HepG2 (cell line): ENCODE data around the gene WDR31. TPM values are rescaled to one million over a fixed set of nuclear protein-coding genes. Genes with fewer than 3 reads are reported as not detected.

Experiments
- EP300 ChIP-seq, 3 experiments: sonication (generic) in 1 of 3; formaldehyde crosslinking in 1 of 3; IDR thresholded peaks; 2 replicates each; pipeline versions ENCODE4 v1.5.1 to v1.6.1; 2011 to 2020; ENCODE audit warnings: low read depth in 2 of 3, low read length in 2 of 3, borderline replicate concordance in 1 of 3, improper control_type of control experiment in 1 of 3, mild to moderate bottlenecking in 1 of 3, missing genetic modification reagents in 1 of 3, moderate library complexity in 1 of 3
- HOMEZ ChIP-seq: IDR thresholded peaks from 2 replicates; pipeline ENCODE4 v1.6.1; 2016; ENCODE audit warnings: low read depth
- NFIC ChIP-seq: IDR thresholded peaks from 2 replicates; pipeline ENCODE4 v1.6.1; 2012; ENCODE audit warnings: mild to moderate bottlenecking, low read length, inconsistent platforms
- NR2F1 ChIP-seq, 2 experiments: fragments of 450-650 bp in 1 of 2; formaldehyde crosslinking in 1 of 2; IDR thresholded peaks; 2 replicates each; pipeline versions ENCODE4 v1.5.0 to v1.6.1; 2016 to 2020; ENCODE audit warnings: mild to moderate bottlenecking in 1 of 2, missing compliant biosample characterization in 1 of 2, missing genetic modification reagents in 1 of 2, moderate library complexity in 1 of 2
- RARA ChIP-seq: IDR thresholded peaks from 2 replicates; pipeline ENCODE4 v1.6.1; 2016; ENCODE audit warnings: missing genetic modification reagents, missing compliant biosample characterization
- TCF7 ChIP-seq: sonication (generic); IDR thresholded peaks from 2 replicates; pipeline ENCODE4 v1.6.1; 2016; ENCODE audit warnings: antibody characterized with exemption, low read depth
- USF2 ChIP-seq, 2 experiments: sonication (generic) in 1 of 2; formaldehyde crosslinking in 1 of 2; IDR thresholded peaks; 2 replicates each; pipeline versions ENCODE4 v1.5.1 to v1.6.1; 2011 to 2020; ENCODE audit warnings: borderline replicate concordance in 1 of 2, low read depth in 1 of 2, low read length in 1 of 2, mild to moderate bottlenecking in 1 of 2, missing genetic modification reagents in 1 of 2, moderate library complexity in 1 of 2
- ZMYM3 ChIP-seq: sonication (generic); formaldehyde crosslinking; IDR thresholded peaks from 2 replicates; pipeline ENCODE4 v1.5.1; 2020; ENCODE audit warnings: mild to moderate bottlenecking, missing genetic modification reagents
- ZNF205 ChIP-seq: IDR thresholded peaks from 2 replicates; pipeline ENCODE4 v1.6.1; 2018; ENCODE audit warnings: missing biosample characterization, missing genetic modification reagents
- ZNF704 ChIP-seq: sonication (generic); formaldehyde crosslinking; IDR thresholded peaks from 2 replicates; pipeline ENCODE4 v1.8.1; 2023; ENCODE audit warnings: mild to moderate bottlenecking, inconsistent platforms, moderate library complexity, missing genetic modification reagents, borderline replicate concordance
- polyA plus RNA-seq, 8 experiments: library from polyadenylated mRNA; depleted of rRNA in 3 of 8; stranded (reverse) in 7 of 8; unstranded in 1 of 8; fragments of >200 nt; fragmentation: Illumina TruSeq in 4 of 8; extraction: Trizol in 4 of 8; gene quantifications; 2 replicates each; pipeline versions ENCODE4 v1.2.1 to v1.2.3, GENCODE V29; 2011 to 2016; ENCODE audit warnings: low read depth in 4 of 8, missing spikeins in 1 of 8, mixed read lengths in 1 of 8; ENCODE audit not compliant: insufficient read depth in 1 of 8
- total RNA-seq, 5 experiments: library from RNA; depleted of rRNA; stranded (reverse); fragments of >200 nt; fragmentation: Illumina TruSeq; extraction: Trizol; gene quantifications; 2 replicates each; pipeline ENCODE4 v1.2.3, GENCODE V29; 2016; ENCODE audit warnings: low read depth in 1 of 5

Gene WDR31
- total and polyA plus RNA-seq, 2 of the 13 experiments (the other 11 are each of a cell fraction or from before 2014, with no cell fraction given): 0.33 to 1.7 TPM

- TF ChIP-seq TCF7 (0 out of 2 replicates have a peak, but pooled peaks have one; percentile 13), HOMEZ (CRISPR knock-in tag) (no peak), ZMYM3 (CRISPR knock-in tag) (peak; percentile 9; the same call in 1 of the 2 replicates), NR2F1 (CRISPR knock-in tag; IDR thresholded peaks at IDR 0.05) (peak in 1 of 2 experiments; percentile 68; a peak in 2 of 4 replicates), ZNF704 (CRISPR knock-in tag) (no peak), ZNF205 (CRISPR knock-in tag) (no peak), NFIC (peak; percentile 28; the same call in 1 of the 2 replicates), EP300 (IDR thresholded peaks at IDR 0.05; ENCODE audit: low read depth in 2 of 2, low read length in 2 of 2) (peak in 1 of 2 experiments; percentile 7; a peak in 1 of 4 replicates), EP300 (CRISPR knock-in tag; IDR thresholded peaks at IDR 0.05; ENCODE audit: borderline replicate concordance) (no peak), RARA (peak; percentile 89), USF2 (IDR thresholded peaks at IDR 0.05; ENCODE audit: low read depth, low read length) (no peak), USF2 (CRISPR knock-in tag; IDR thresholded peaks at IDR 0.05; ENCODE audit: borderline replicate concordance) (no peak)
These were observed 11.9 kb upstream of the WDR31 start (continued) for GRCh38 chr9:113352006-113352405.
